ENCODE results near the gene ENTPD6.
A peak's percentile ranks its signal among the peaks of the same experiment; 100 is the strongest.
"Not testable (repeated sequence)": the region's sequence is repeated elsewhere in the genome, so short reads cannot be mapped to it uniquely, and the experiment has no call there.

Gene ENTPD6

DNA sequence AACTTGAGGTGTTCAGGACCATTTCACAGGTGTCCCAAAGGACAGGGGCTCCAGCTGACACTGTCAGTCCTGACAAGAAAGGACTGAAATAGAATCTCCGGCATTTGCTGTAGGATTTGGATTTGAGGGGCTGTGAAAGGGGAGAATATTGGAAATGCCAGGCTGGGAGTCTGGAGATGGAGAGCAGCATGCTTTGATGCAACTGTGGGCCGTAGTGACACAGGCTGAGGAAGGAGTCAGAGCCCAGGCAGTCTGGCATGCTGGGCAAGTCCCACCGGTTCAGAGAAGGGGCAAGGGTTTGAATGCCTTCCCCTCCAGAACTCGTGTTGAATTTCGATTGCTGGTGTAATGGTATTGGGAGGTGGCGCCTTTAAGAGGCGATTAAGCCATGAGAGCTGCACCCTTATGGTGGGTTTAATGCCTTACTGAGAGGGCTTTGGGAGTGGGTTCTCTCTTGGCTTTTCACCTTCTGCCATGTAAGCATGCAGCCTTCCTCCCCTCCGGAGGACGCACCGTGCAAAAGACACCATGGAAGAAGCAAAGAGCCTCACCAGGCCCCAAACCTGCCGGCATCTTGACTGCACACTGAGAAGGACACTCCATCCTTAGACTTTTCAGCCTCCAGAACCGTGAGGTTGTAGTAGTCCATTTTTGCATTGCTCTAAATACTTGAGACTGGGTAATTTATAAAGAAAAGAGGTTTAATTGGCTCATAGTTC lies 43.0 kb downstream of the ENTPD6 start:
- Mint-ChIP-seq H3K9me3 (no peaks in the 10 kb centered on the region), H3K4me1 (peaks cover 47% of the 10 kb centered on the region), H3K27ac (peak overlapping the region in 2 of 3 experiments; percentile 36 to 75), H3K27me3 (ENCODE audit: low read depth) (peaks cover 9% of the 10 kb centered on the region), H3K4me3 (no peak overlapping the region), H3K36me3 (ENCODE audit: low read depth) (no peaks in the 10 kb centered on the region)
- TF ChIP-seq, protein P1, sequence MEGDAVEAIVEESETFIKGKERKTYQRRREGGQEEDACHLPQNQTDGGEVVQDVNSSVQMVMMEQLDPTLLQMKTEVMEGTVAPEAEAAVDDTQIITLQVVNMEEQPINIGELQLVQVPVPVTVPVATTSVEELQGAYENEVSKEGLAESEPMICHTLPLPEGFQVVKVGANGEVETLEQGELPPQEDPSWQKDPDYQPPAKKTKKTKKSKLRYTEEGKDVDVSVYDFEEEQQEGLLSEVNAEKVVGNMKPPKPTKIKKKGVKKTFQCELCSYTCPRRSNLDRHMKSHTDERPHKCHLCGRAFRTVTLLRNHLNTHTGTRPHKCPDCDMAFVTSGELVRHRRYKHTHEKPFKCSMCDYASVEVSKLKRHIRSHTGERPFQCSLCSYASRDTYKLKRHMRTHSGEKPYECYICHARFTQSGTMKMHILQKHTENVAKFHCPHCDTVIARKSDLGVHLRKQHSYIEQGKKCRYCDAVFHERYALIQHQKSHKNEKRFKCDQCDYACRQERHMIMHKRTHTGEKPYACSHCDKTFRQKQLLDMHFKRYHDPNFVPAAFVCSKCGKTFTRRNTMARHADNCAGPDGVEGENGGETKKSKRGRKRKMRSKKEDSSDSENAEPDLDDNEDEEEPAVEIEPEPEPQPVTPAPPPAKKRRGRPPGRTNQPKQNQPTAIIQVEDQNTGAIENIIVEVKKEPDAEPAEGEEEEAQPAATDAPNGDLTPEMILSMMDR (IDR thresholded peaks at IDR 0.05; ENCODE audit: unreplicated experiment in 3 of 3): no peak

DNA sequence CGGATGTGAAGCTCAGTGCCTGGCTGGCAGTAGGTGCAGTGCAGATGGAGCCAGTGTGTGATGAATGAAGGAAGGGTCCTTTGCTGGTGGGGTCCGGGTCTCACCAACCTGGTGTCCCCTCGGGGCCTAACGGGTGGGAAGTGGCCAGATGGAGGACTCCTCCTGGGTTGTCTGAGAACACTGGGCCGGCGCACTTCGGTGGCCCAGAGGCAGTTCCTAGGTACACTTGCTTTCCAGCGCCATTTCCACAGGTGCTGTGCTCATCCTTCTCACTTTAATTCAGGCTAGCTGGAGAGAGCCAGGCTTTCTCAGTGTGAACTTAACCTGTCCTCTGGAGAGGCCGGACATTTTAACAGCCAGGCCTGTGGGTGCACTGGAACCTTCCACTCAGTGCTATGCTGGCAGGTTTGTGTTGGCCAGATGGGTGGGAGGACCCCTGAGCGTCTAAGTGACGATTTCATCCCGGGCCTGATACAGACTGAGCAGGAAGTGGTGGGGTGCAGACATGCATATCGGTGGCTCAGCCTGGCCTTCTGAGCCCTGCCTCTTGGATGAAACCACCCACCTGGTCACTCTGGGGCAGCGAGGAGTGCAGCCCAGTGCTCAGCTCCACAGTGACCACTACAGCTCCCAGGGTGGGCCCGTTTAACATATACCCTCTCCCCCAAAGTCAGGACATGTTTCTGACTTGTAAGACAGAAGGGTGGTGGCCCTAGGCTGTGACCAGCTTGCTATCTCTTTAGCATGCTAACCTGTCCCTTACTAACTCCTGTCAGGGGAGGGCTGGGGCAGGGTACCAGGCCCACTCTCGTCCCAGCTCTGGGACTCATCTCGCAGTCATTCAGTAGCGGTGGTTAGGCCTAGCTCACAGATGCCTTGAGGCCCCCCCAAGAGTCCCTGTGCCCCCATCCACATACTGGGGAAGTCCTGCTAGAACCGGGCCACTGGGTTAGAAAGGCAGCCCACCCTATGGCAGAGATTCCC lies 44.2 kb downstream of the ENTPD6 start:
- Mint-ChIP-seq H3K27me3 (ENCODE audit: low read depth) (peaks cover 9% of the 10 kb centered on the region), H3K4me3 (no peak overlapping the region), H3K36me3 (ENCODE audit: low read depth) (no peaks in the 10 kb centered on the region), H3K4me1 (peaks cover 35% of the 10 kb centered on the region), H3K27ac (no peak overlapping the region), H3K9me3 (no peaks in the 10 kb centered on the region)
- TF ChIP-seq, protein P1 (IDR thresholded peaks at IDR 0.05; ENCODE audit: unreplicated experiment in 3 of 3): no peak

DNA sequence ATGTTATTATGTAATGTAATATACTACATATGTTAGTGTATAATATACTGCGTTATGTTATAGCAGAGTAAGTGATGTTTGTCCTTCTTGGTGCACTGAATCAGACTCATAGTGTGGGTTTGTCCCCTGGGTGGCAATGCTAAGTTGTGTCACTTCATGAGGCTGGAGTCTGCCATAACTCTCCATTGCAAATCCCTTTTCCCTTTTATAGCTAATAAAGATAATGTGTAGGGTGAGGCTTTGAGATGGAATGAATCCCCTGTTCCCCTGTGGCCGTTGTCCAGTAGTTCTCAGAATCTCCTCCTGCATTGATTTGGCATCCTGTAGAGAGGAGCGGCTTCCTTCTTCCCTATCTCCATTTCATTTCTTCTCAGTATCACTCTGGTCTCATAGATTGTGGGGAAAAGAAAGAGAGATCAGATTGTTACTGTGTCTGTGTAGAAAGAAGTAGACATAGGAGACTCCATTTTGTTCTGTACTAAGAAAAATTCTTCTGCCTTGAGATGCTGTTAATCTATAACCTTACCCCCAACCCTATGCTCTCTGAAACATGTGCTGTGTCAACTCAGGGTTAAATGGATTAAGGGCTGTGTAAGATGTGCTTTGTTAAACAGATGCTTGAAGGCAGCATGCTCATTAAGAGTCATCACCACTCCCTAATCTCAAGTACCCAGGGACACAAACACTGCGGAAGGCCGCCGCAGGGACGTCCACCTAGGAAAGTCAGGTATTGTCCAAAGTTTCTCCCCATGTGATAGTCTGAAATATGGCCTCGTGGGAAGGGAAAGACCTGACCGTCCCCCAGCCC lies 45.5 kb downstream of the ENTPD6 start:
- Mint-ChIP-seq H3K27ac (peak overlapping the region in 2 of 3 experiments; percentile 67 to 76), H3K4me1 (peaks cover 35% of the 10 kb centered on the region)
- not testable (repeated sequence) for H3K4me3 Mint-ChIP-seq; H3K36me3 Mint-ChIP-seq (ENCODE audit: low read depth); H3K27me3 Mint-ChIP-seq (ENCODE audit: low read depth); H3K9me3 Mint-ChIP-seq

DNA sequence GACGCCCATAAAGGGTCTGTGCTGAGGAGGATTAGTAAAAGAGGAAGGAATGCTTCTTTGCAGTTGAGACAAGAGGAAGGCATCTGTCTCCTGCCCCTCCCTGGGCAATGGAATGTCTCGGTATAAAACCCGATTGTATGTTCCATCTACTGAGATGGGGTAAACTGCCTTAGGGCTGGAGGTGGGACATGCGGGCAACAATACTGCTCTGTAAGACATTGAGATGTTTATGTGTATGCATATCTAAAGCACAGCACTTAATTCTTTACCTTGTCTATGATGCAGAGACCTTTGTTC lies 46.1 kb downstream of the ENTPD6 start:
- not testable (repeated sequence) for H3K36me3 Mint-ChIP-seq (ENCODE audit: low read depth); H3K27me3 Mint-ChIP-seq (ENCODE audit: low read depth); H3K9me3 Mint-ChIP-seq; H3K4me3 Mint-ChIP-seq
- Mint-ChIP-seq H3K4me1 (peaks cover 35% of the 10 kb centered on the region), H3K27ac (peak overlapping the region in 2 of 3 experiments; percentile 67 to 76)

- Mint-ChIP-seq H3K9me3 (no peaks in the 10 kb centered on the region), H3K27ac (peak overlapping the region in 1 of 3 experiments; percentile 63), H3K4me3 (no peak overlapping the region), H3K36me3 (ENCODE audit: low read depth) (no peaks in the 10 kb centered on the region), H3K4me1 (peaks cover 35% of the 10 kb centered on the region), H3K27me3 (ENCODE audit: low read depth) (peaks cover 9% of the 10 kb centered on the region)
- TF ChIP-seq, protein P1 (IDR thresholded peaks at IDR 0.05; ENCODE audit: unreplicated experiment in 3 of 3): no peak
Measured at GRCh38 chr20:25242231-25242630, 46.7 kb downstream of the ENTPD6 start.

DNA sequence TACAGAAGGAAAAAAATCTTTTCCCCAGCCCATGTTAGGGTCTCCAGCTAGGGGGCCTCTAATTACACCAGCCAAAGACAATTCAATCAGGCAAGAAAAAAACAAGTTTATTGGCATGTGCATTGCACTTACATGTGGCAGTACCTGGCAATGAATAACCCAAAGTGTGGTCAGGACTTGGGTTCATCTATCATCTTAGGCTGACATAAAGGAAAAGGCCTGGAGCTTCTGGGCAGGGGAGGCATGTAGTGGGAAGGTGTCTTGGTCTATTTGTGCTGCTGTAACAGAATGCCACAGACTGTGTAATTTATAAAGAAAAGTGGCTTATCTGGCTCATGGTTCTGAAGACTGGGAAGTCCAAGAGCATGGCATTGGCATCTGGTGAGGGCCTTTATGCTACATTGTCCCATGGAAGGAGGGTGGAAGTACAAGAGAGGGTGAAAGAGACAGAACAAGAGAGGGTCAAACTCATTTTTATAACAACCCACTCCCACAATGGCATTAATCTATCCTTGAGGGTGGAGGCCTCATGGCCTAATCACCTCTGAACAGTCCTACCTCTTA lies 48.0 kb downstream of the ENTPD6 start:
- Mint-ChIP-seq H3K27me3 (ENCODE audit: low read depth) (peaks cover 4% of the 10 kb centered on the region), H3K4me1 (peaks cover 26% of the 10 kb centered on the region), H3K9me3 (no peaks in the 10 kb centered on the region), H3K4me3 (peak overlapping the region in 1 of 3 experiments; percentile 6), H3K36me3 (ENCODE audit: low read depth) (no peaks in the 10 kb centered on the region), H3K27ac (no peak overlapping the region)
- TF ChIP-seq, protein P1 (IDR thresholded peaks at IDR 0.05; ENCODE audit: unreplicated experiment in 3 of 3): no peak

Data from nephron (organoid).